ENCODE results near the gene TMEM52. TPM values are rescaled to one million over a fixed set of nuclear protein-coding genes. Genes with fewer than 3 reads are reported as not detected.

Gene TMEM52
- total RNA-seq, 1 experiment from 2014 or later: 9.6 TPM

GRCh38 chr1:1950940-1951339, 31.9 kb upstream of the TMEM52 start:
- no peak overlapping the region for H3K9ac ChIP-seq (ENCODE audit: extremely low read depth, insufficient read length, low read length)
- no peak overlapping the region for H3K4me2 ChIP-seq (ENCODE audit: insufficient read depth, insufficient read length, low read length)
- no peak overlapping the region for H4K5ac ChIP-seq (ENCODE audit: insufficient read length, low read depth, low read length)
- H3K18ac ChIP-seq (ENCODE audit: insufficient read length, low read depth, low read length): no peak overlapping the region
- H2AK5ac ChIP-seq (ENCODE audit: insufficient read length, low read length): no peak overlapping the region
- H3K23me2 ChIP-seq (ENCODE audit: insufficient read length, low read depth, low read length, poor library complexity, severe bottlenecking): no peaks in the 10 kb centered on the region
- peaks cover 11% of the 10 kb centered on the region for H3K27me3 Mint-ChIP-seq (ENCODE audit: low read depth)
- H3K27me3 ChIP-seq (ENCODE audit: insufficient read depth, low read length): no peaks in the 10 kb centered on the region
- no CpG with 5 or more reads among the region's 5 CpGs for WGBS (ENCODE audit: extremely low coverage, insufficient read length, low lambda C conversion rate)
- H3K4me3 Mint-ChIP-seq: no peak overlapping the region
- H3K9me3 Mint-ChIP-seq: peaks cover 4 to 10% of the 10 kb centered on the region in 2 experiments; a peak in 4 of 5 replicates
- no peaks in the 10 kb centered on the region for H3K4me1 ChIP-seq (ENCODE audit: insufficient read depth, low read length)
- no peak overlapping the region for H2BK120ac ChIP-seq (ENCODE audit: low read depth, low read length, poor library complexity, severe bottlenecking)
- TF ChIP-seq, protein P1, sequence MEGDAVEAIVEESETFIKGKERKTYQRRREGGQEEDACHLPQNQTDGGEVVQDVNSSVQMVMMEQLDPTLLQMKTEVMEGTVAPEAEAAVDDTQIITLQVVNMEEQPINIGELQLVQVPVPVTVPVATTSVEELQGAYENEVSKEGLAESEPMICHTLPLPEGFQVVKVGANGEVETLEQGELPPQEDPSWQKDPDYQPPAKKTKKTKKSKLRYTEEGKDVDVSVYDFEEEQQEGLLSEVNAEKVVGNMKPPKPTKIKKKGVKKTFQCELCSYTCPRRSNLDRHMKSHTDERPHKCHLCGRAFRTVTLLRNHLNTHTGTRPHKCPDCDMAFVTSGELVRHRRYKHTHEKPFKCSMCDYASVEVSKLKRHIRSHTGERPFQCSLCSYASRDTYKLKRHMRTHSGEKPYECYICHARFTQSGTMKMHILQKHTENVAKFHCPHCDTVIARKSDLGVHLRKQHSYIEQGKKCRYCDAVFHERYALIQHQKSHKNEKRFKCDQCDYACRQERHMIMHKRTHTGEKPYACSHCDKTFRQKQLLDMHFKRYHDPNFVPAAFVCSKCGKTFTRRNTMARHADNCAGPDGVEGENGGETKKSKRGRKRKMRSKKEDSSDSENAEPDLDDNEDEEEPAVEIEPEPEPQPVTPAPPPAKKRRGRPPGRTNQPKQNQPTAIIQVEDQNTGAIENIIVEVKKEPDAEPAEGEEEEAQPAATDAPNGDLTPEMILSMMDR (conservative IDR thresholded peaks at IDR 0.05): no peak
- H3K27ac Mint-ChIP-seq: no peak overlapping the region
- H4K91ac ChIP-seq (ENCODE audit: insufficient read length, low read depth, low read length): no peak overlapping the region
- H2AFZ ChIP-seq (ENCODE audit: low read length): no peak overlapping the region
- no peaks in the 10 kb centered on the region for H4K20me1 ChIP-seq (ENCODE audit: control insufficient read depth, insufficient read depth, insufficient read length)
- H3T11ph ChIP-seq (ENCODE audit: low read length): no peak overlapping the region
- no peaks in the 10 kb centered on the region for H3K79me1 ChIP-seq (ENCODE audit: insufficient read depth, low read depth, low read length, poor library complexity, severe bottlenecking)
- no peak overlapping the region for H3K14ac ChIP-seq (ENCODE audit: insufficient read depth, low read length)
- no peak overlapping the region for H3K56ac ChIP-seq (ENCODE audit: insufficient read length, low read depth, low read length)
- H3K36me3 Mint-ChIP-seq (ENCODE audit: insufficient read depth in 1 of 3, low read depth in 3 of 3): peaks cover 0 to 2% (median 1%) of the 10 kb centered on the region in 3 experiments; a peak in 1 of 7 replicates
- H2BK5ac ChIP-seq (ENCODE audit: insufficient read length, low read length): no peak overlapping the region
- no peak overlapping the region for H3K27ac ChIP-seq (ENCODE audit: insufficient read length, low read depth, low read length)
- H2BK20ac ChIP-seq (ENCODE audit: low read depth, low read length, poor library complexity, severe bottlenecking): no peak overlapping the region
- peaks cover 11 to 15% of the 10 kb centered on the region in 2 experiments for H3K4me1 Mint-ChIP-seq
- no peak overlapping the region for H3K4ac ChIP-seq (ENCODE audit: low read depth, low read length)
- H3K9me3 ChIP-seq (ENCODE audit: control insufficient read depth, low read depth, low read length): no peaks in the 10 kb centered on the region
- H3K79me2 ChIP-seq (ENCODE audit: insufficient read depth, low read length): no peaks in the 10 kb centered on the region
- H3K23ac ChIP-seq (ENCODE audit: insufficient read length, low read depth, low read length): no peak overlapping the region
- H2BK12ac ChIP-seq (ENCODE audit: insufficient read length, low read depth, low read length): no peak overlapping the region
- DNase-seq: no peak
- H4K8ac ChIP-seq (replicated peaks; ENCODE audit: insufficient read length, low read depth, low read length): no peak overlapping the region
- H2BK15ac ChIP-seq (ENCODE audit: low read depth, low read length): no peak overlapping the region

Data from H9 (cell line).